Activated CD4-positive, alpha-beta T cell treated with anti-CD3 and anti-CD28 coated beads, Interleukin-2, amount 10 ng/mL, durations not matched to agents 7 days and 5 days (primary cell): ENCODE results near the gene SF3B1. TPM values are rescaled to one million over a fixed set of nuclear protein-coding genes. Genes with fewer than 3 reads are reported as not detected.
"Not testable (repeated sequence)": the region's sequence is repeated elsewhere in the genome, so short reads cannot be mapped to it uniquely, and the experiment has no call there.

Source experiments
- CTCF ChIA-PET: fragments of 350-600 bp; sonication (Branson Sonifier 250); formaldehyde crosslinking; loops from one replicate; lab custom pipeline; 2021; ENCODE audit warnings: antibody characterized with exemption; lab: Charles Lee
- POLR2A ChIA-PET: fragments of 350-600 bp; sonication (Branson Sonifier 250); formaldehyde crosslinking; loops from one replicate; lab custom pipeline; 2021; ENCODE audit warnings: antibody characterized with exemption; lab: Charles Lee
- DNase-seq: peaks from one replicate; pipeline ENCODE4 v3.0.0-alpha.2; 2020
- H3K27ac Mint-ChIP-seq: one replicate; pipeline ENCODE4 v1.8.0; 2021; ENCODE audit warnings: mild to moderate bottlenecking, moderate library complexity, mixed read lengths
- H3K27me3 Mint-ChIP-seq: one replicate; pipeline ENCODE4 v1.8.0; 2021; ENCODE audit warnings: mixed read lengths
- H3K36me3 Mint-ChIP-seq: one replicate; pipeline ENCODE4 v1.8.0; 2021; ENCODE audit warnings: low read depth, mixed read lengths
- H3K4me1 Mint-ChIP-seq: one replicate; pipeline ENCODE4 v1.8.0; 2021; ENCODE audit warnings: mixed read lengths
- H3K4me3 Mint-ChIP-seq: one replicate; pipeline ENCODE4 v1.8.0; 2021; ENCODE audit warnings: mild to moderate bottlenecking, moderate library complexity, mixed read lengths
- H3K9me3 Mint-ChIP-seq: one replicate; pipeline ENCODE4 v1.8.0; 2021; ENCODE audit warnings: mixed read lengths
- total RNA-seq, 2 experiments: library from RNA; stranded (reverse); gene quantifications; one replicate each; pipeline ENCODE4 v1.2.3, GENCODE V29; 2021

Gene SF3B1
- total RNA-seq, 2 experiments from 2014 or later: 334 to 347 TPM

DNA sequence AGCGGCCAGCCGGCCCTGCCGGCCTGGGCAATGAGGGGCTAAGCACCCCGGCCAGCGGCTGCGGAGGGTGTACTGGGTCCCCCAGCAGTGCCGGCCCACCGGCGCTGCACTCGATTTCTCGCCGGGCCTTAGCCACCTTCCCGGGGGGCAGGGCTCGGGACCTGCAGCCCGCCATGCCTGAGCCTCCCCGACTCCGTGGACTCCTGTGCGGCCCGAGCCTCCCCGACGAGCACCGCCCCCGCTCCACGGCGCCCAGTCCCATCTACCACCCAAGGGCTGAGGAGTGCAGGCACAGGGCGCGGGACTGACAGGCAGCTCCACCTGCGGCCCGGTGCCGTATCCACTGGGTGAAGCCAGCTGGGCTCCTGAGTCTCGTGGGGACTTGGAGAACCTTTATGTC is 64.2 kb downstream of the SF3B1 start:
- H3K36me3 Mint-ChIP-seq, DNase-seq, H3K9me3 Mint-ChIP-seq, POLR2A ChIA-PET, H3K4me3 Mint-ChIP-seq, H3K27ac Mint-ChIP-seq, H3K27me3 Mint-ChIP-seq: not testable (repeated sequence)
- H3K4me1 Mint-ChIP-seq: peaks cover 18% of the 10 kb centered on the region
- CTCF ChIA-PET: interaction anchor here (1.2 kb wide), 1 partner anchor 180 kb away, joined by 3 read pairs; no protein-coding TSS in a partner anchor

- Mint-ChIP-seq H3K36me3 (no peaks in the 10 kb centered on the region), H3K4me1 (peaks cover 18% of the 10 kb centered on the region), H3K4me3 (no peak overlapping the region), H3K9me3 (no peaks in the 10 kb centered on the region), H3K27me3 (no peaks in the 10 kb centered on the region), H3K27ac (no peak overlapping the region)
- POLR2A ChIA-PET: no interaction called here
- CTCF ChIA-PET: interaction anchor here (0.6 to 1.8 kb wide), 3 partner anchors 8 to 1765 kb away, joined by 3 to 6 read pairs (median 3); no protein-coding TSS in a partner anchor
- DNase-seq: no peak
Observed at GRCh38 chr2:197369933-197370320, 64.9 kb downstream of the SF3B1 start.

- Mint-ChIP-seq H3K27ac (no peak overlapping the region), H3K9me3 (no peaks in the 10 kb centered on the region), H3K36me3 (no peaks in the 10 kb centered on the region), H3K4me1 (peaks cover 16% of the 10 kb centered on the region), H3K4me3 (no peak overlapping the region), H3K27me3 (no peaks in the 10 kb centered on the region)
- POLR2A ChIA-PET: no interaction called here
- no peak for DNase-seq
- CTCF ChIA-PET: interaction anchor here (0.6 to 1.8 kb wide), 5 partner anchors 9 to 1765 kb away, joined by 3 to 6 read pairs (median 3); no protein-coding TSS in a partner anchor
Observed at GRCh38 chr2:197369228-197369932, 65.4 kb downstream of the SF3B1 start.

- Mint-ChIP-seq H3K4me3 (no peak overlapping the region), H3K9me3 (no peaks in the 10 kb centered on the region), H3K4me1 (peaks cover 12% of the 10 kb centered on the region), H3K27ac (peak overlapping the region; percentile 48), H3K36me3 (no peaks in the 10 kb centered on the region), H3K27me3 (no peaks in the 10 kb centered on the region)
- POLR2A ChIA-PET: no interaction called here
- no peak for DNase-seq
- CTCF ChIA-PET: interaction anchor here (1.0 to 1.8 kb wide), 3 partner anchors 10 to 21 kb away, joined by 3 to 6 read pairs (median 3); no protein-coding TSS in a partner anchor
Observed at GRCh38 chr2:197368412-197368811, 66.4 kb downstream of the SF3B1 start.

- no peak for DNase-seq
- peaks cover 2% of the 10 kb centered on the region for H3K36me3 Mint-ChIP-seq
- POLR2A ChIA-PET: interaction anchor here (0.6 kb wide), 1 partner anchor 9 kb away, joined by 13 read pairs; no protein-coding TSS in a partner anchor
- H3K27me3 Mint-ChIP-seq: no peaks in the 10 kb centered on the region
- H3K4me1 Mint-ChIP-seq: peaks cover 7% of the 10 kb centered on the region
- CTCF ChIA-PET: interaction anchor here (1.1 to 1.2 kb wide), 3 partner anchors 24 to 251 kb away, joined by 3 read pairs; no protein-coding TSS in a partner anchor
- no peak overlapping the region for H3K27ac Mint-ChIP-seq
- no peak overlapping the region for H3K4me3 Mint-ChIP-seq
- H3K9me3 Mint-ChIP-seq: peaks cover 7% of the 10 kb centered on the region
Observed at GRCh38 chr2:197363998-197364397, 70.8 kb downstream of the SF3B1 start.

DNA sequence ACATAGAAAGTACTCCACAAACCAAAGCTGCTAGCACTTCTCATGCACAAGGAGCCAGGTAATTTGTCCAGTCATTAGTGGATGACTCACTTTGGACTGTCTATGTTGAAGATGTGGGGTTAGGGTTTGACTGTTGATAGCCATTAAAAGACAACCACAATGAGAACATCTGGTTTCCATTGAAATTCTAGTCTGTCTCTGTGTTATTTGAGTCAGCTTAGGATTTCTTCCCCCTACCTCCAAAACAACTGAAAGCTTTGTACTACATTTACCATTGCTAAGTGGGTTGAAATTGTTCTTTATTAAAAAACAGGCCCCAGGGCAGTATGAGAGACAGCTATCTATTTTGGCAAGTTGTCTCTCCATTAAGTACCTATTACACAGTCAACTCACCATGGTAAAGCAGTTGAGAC is 74.1 kb downstream of the SF3B1 start:
- no peak for DNase-seq
- peaks cover 2% of the 10 kb centered on the region for H3K36me3 Mint-ChIP-seq
- no peak overlapping the region for H3K27ac Mint-ChIP-seq
- peaks cover 18% of the 10 kb centered on the region for H3K4me1 Mint-ChIP-seq
- CTCF ChIA-PET: interaction anchor here (1.0 to 1.2 kb wide), 2 partner anchors 14 to 33 kb away, joined by 3 to 5 read pairs; no protein-coding TSS in a partner anchor
- H3K27me3 Mint-ChIP-seq: no peaks in the 10 kb centered on the region
- POLR2A ChIA-PET: no interaction called here
- H3K4me3 Mint-ChIP-seq: no peak overlapping the region
- peaks cover 8% of the 10 kb centered on the region for H3K9me3 Mint-ChIP-seq

GRCh38 chr2:197359859-197360258 is 75.0 kb downstream of the SF3B1 start:
- CTCF ChIA-PET: interaction anchor here (1.0 to 1.7 kb wide), 5 partner anchors 10 to 161 kb away, joined by 3 to 6 read pairs (median 3); no protein-coding TSS in a partner anchor
- DNase-seq: no peak
- H3K4me1 Mint-ChIP-seq: peaks cover 18% of the 10 kb centered on the region
- peak overlapping the region; percentile 36 for H3K27ac Mint-ChIP-seq
- peaks cover 8% of the 10 kb centered on the region for H3K9me3 Mint-ChIP-seq
- H3K4me3 Mint-ChIP-seq: no peak overlapping the region
- POLR2A ChIA-PET: no interaction called here
- no peaks in the 10 kb centered on the region for H3K27me3 Mint-ChIP-seq
- H3K36me3 Mint-ChIP-seq: peaks cover 2% of the 10 kb centered on the region

- no peak overlapping the region for H3K4me3 Mint-ChIP-seq
Observed at GRCh38 chr2:197358931-197359330, 75.9 kb downstream of the SF3B1 start.

GRCh38 chr2:197357986-197358385 is 76.8 kb downstream of the SF3B1 start:
- no peak for DNase-seq
- Mint-ChIP-seq H3K9me3 (peaks cover 8% of the 10 kb centered on the region), H3K4me3 (no peak overlapping the region), H3K36me3 (peaks cover 2% of the 10 kb centered on the region), H3K27me3 (no peaks in the 10 kb centered on the region), H3K27ac (no peak overlapping the region), H3K4me1 (peaks cover 18% of the 10 kb centered on the region)
- CTCF ChIA-PET: interaction anchor here (0.6 to 2.4 kb wide), 4 partner anchors 11 to 155 kb away, joined by 3 to 7 read pairs (median 4); no protein-coding TSS in a partner anchor
- POLR2A ChIA-PET: interaction anchor here (0.6 kb wide), 1 partner anchor 65 kb away, joined by 3 read pairs; no protein-coding TSS in a partner anchor

More at GRCh38 chr2:197358931-197359330, 75.9 kb downstream of the SF3B1 start:
- CTCF ChIA-PET: interaction anchor here (1.3 to 1.7 kb wide), 3 partner anchors 10 to 160 kb away, joined by 3 to 6 read pairs (median 3); no protein-coding TSS in a partner anchor
- Mint-ChIP-seq H3K27me3 (no peaks in the 10 kb centered on the region), H3K9me3 (peaks cover 8% of the 10 kb centered on the region), H3K36me3 (peaks cover 2% of the 10 kb centered on the region), H3K4me1 (peaks cover 18% of the 10 kb centered on the region), H3K27ac (no peak overlapping the region)
- DNase-seq: no peak
- POLR2A ChIA-PET: no interaction called here

DNA sequence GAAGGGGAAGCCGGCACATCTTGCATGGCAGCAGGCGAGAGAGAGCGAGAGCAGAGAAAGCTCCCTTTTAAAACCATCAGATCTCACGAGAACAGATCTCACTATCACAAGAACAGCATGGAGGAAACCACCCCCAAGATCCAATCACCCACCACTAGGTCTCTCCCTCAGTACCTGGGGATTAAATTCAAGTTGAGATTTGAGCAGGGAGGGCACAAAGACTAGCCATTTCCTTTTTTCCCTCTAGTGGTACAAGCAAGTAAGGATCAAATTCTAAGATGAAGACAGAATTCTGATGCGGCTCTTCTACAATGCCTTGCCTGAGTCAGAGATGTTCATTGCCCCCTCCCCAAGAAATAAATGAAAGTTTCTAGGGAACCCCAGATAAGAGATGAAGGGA is 78.7 kb downstream of the SF3B1 start:
- ChIA-PET POLR2A (no interaction called here), CTCF (interaction anchor here (0.9 to 2.4 kb wide), 3 partner anchors 10 to 22 kb away, joined by 3 to 7 read pairs (median 5); no protein-coding TSS in a partner anchor)
- peaks cover 2% of the 10 kb centered on the region for H3K36me3 Mint-ChIP-seq
- peaks cover 8% of the 10 kb centered on the region for H3K9me3 Mint-ChIP-seq
- H3K27ac Mint-ChIP-seq: no peak overlapping the region
- H3K4me3 Mint-ChIP-seq: no peak overlapping the region
- no peaks in the 10 kb centered on the region for H3K27me3 Mint-ChIP-seq
- no peak for DNase-seq
- H3K4me1 Mint-ChIP-seq: peaks cover 18% of the 10 kb centered on the region

- no peak overlapping the region for H3K27ac Mint-ChIP-seq
- POLR2A ChIA-PET: no interaction called here
- H3K36me3 Mint-ChIP-seq: peaks cover 2% of the 10 kb centered on the region
Observed at GRCh38 chr2:197354169-197354558, 80.7 kb downstream of the SF3B1 start.

DNA sequence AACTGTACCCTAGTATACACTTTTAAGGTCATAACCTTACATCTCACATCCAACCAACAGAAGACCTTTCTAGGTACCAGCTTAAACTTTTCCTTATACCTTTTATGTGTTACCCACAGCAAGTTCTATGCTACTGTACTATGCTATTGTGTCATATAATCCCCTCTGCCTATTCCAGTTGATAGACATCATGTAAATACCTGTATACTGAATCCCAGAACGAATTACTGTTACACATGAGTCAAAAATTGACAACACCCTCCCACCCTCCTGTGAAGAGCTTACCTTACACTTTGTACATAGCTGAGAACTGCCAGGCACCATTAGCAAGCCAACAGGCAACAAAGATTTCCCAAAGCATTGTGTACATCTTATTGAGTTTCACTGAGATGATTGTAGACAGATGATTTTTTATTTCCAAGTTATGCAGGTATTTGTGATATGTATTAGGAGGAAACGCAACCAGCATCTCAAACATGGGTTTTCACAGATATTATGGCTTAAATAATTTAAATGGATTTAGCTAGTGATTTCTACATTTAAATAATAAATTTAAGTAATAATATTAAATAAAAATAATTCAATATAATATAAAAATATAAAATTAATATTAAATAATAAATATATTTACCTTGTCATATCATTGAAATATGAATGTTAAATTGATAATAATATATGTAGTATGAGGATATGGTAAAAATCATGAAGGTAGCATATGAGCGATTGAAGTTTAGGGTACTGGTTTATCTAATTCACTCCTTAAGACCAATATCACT is 81.2 kb downstream of the SF3B1 start:
- CTCF ChIA-PET: interaction anchor here (0.9 to 1.5 kb wide), 4 partner anchors 13 to 325 kb away, joined by 3 to 5 read pairs (median 3); no protein-coding TSS in a partner anchor
- Mint-ChIP-seq H3K27me3 (no peaks in the 10 kb centered on the region), H3K36me3 (no peaks in the 10 kb centered on the region)

More at GRCh38 chr2:197354169-197354558, 80.7 kb downstream of the SF3B1 start:
- peaks cover 14% of the 10 kb centered on the region for H3K4me1 Mint-ChIP-seq
- H3K9me3 Mint-ChIP-seq: peaks cover 6% of the 10 kb centered on the region
- CTCF ChIA-PET: interaction anchor here (0.8 to 1.4 kb wide), 3 partner anchors 11 to 37 kb away, joined by 3 to 5 read pairs (median 3); no protein-coding TSS in a partner anchor
- no peak for DNase-seq
- no peak overlapping the region for H3K4me3 Mint-ChIP-seq
- H3K27me3 Mint-ChIP-seq: no peaks in the 10 kb centered on the region

More for the DNA sequence above, 81.2 kb downstream of the SF3B1 start:
- no peak overlapping the region for H3K27ac Mint-ChIP-seq
- H3K4me1 Mint-ChIP-seq: peaks cover 8% of the 10 kb centered on the region
- DNase-seq: no peak
- POLR2A ChIA-PET: no interaction called here
- peaks cover 4% of the 10 kb centered on the region for H3K9me3 Mint-ChIP-seq
- H3K4me3 Mint-ChIP-seq: no peak overlapping the region
